Measurements from ENCODE around the gene SUMO3. TPM values are rescaled to one million over a fixed set of nuclear protein-coding genes. Genes with fewer than 3 reads are reported as not detected.

Gene SUMO3
- total and polyA plus RNA-seq, 2 donors (not counting 3 experiments of a cell fraction or from before 2014, with no cell fraction given), result 102 to 123 TPM

DNA sequence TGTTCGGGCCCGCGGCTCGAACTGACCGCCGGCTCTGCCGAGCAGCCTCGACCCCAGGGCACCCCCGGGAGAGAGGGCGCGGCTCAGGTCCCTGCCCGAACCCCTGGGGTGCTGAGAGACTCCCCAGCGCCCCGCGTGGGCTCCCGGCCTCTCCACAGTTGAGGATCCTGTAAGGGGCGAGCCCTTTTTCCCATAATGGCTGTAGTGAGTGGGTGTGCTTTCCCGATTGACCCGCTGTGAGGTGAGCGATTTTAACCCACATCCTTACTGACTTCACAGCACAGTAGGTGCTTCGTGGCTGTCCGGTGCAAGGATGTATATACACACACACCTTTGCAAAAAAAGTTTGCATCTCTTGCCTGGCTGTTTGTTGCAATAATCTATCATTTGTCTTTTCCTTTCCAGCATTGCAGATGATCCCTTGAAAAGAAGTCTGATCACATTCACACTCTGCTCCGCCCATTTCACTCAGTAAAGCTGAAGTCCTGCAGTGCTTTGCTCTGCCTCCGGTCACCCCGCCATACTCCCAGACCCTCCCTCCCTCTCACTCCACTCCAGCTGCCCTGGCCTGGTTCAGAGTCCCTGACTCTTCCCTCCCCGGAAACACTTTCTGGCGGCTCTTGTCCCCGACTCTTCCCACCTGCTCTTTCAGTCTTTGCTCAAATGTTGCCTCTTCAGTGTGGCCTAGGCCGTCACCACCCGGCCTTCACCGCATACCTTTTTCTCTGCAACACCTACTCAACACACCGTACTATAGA lies 15.3 kb downstream of the SUMO3 start:
- no peaks in the 10 kb centered on the region for H3K9me3 ChIP-seq (replicated peaks; ENCODE audit: control insufficient read depth, insufficient read depth, low read length)
- no peak for DNase-seq (ENCODE audit: low read depth, low spot score)
- peaks cover 2% of the 10 kb centered on the region for H4K20me1 ChIP-seq (replicated peaks; ENCODE audit: control insufficient read depth, extremely low read depth, insufficient read depth, low read length)
- H3K36me3 ChIP-seq (ENCODE audit: control insufficient read depth in 2 of 2, extremely low read depth in 1 of 2, insufficient read depth in 2 of 2, low read length in 2 of 2), result peaks cover 6 to 8% of the 10 kb centered on the region in 2 experiments
- dilution Hi-C loops (cut with MboI; ENCODE audit: extremely low pct_ligation_motif_present, low sequenced_read_pairs) (no loop called here), intact Hi-C loops (cut with micrococcal nuclease) (loop anchor here (1.0 kb wide), 1 partner anchor 15 kb away; no protein-coding TSS in a partner anchor)
- H3K4me2 ChIP-seq (ENCODE audit: insufficient read depth, low read length), result peak overlapping the region; percentile 92
- BruUV-seq (replicated peaks), result TSS peak; percentile 43
- H3K27me3 ChIP-seq (ENCODE audit: control insufficient read depth in 2 of 2, insufficient read depth in 2 of 2, low read length in 2 of 2), result no peaks in the 10 kb centered on the region
- peak overlapping the region; percentile 48 for H3K9ac ChIP-seq (replicated peaks; ENCODE audit: extremely low read depth, insufficient read depth, low read length)
- H2AFZ ChIP-seq (ENCODE audit: low read depth, low read length), result peak overlapping the region; percentile 2
- H3K27ac ChIP-seq (ENCODE audit: insufficient read depth, low read depth, low read length), result no peak overlapping the region
- no peak for FAIRE-seq
- ChIA-PET CTCF (interaction anchor here (0.6 to 3.8 kb wide), 6 partner anchors 9 to 335 kb away, joined by 3 to 62 read pairs (median 4); no protein-coding TSS in a partner anchor), POLR2A (no interaction called here)
- H3K4me3 ChIP-seq (replicated peaks in 1 of 3; ENCODE audit: insufficient read depth in 1 of 3, low read depth in 1 of 3, low read length in 3 of 3), result peak overlapping the region; percentile 57 to 97 (median 94)
- H3K4me1 ChIP-seq (ENCODE audit: control insufficient read depth, extremely low read depth, insufficient read depth, low read length), result peaks cover 20% of the 10 kb centered on the region
- TF ChIP-seq JUN (IDR thresholded peaks at IDR 0.05; ENCODE audit: borderline replicate concordance, insufficient read depth, insufficient read length, low read depth) (no peak), MYC (IDR thresholded peaks at IDR 0.05; ENCODE audit: low read depth, low read length) (no peak), GATA2 (IDR thresholded peaks at IDR 0.05; ENCODE audit: insufficient read depth, insufficient read length, low read depth, low read length) (no peak), EZH2 (IDR thresholded peaks at IDR 0.05; ENCODE audit: borderline replicate concordance, low read depth, low read length, severe bottlenecking) (no peak), POLR2A (IDR thresholded peaks at IDR 0.05; ENCODE audit: low read depth, low read length) (no peak), FOS (IDR thresholded peaks at IDR 0.05; ENCODE audit: borderline replicate concordance, insufficient read depth, low read length) (no peak), POLR2AphosphoS5 (IDR thresholded peaks at IDR 0.05; ENCODE audit: insufficient read depth, low read depth, low read length) (no peak)
- TF ChIP-seq, protein P1, sequence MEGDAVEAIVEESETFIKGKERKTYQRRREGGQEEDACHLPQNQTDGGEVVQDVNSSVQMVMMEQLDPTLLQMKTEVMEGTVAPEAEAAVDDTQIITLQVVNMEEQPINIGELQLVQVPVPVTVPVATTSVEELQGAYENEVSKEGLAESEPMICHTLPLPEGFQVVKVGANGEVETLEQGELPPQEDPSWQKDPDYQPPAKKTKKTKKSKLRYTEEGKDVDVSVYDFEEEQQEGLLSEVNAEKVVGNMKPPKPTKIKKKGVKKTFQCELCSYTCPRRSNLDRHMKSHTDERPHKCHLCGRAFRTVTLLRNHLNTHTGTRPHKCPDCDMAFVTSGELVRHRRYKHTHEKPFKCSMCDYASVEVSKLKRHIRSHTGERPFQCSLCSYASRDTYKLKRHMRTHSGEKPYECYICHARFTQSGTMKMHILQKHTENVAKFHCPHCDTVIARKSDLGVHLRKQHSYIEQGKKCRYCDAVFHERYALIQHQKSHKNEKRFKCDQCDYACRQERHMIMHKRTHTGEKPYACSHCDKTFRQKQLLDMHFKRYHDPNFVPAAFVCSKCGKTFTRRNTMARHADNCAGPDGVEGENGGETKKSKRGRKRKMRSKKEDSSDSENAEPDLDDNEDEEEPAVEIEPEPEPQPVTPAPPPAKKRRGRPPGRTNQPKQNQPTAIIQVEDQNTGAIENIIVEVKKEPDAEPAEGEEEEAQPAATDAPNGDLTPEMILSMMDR (IDR thresholded peaks at IDR 0.05; ENCODE audit: extremely low read depth in 1 of 2, insufficient read depth in 1 of 2, low read depth in 1 of 2, low read length in 2 of 2), result no peak
- TF ChIP-seq, protein P2, sequence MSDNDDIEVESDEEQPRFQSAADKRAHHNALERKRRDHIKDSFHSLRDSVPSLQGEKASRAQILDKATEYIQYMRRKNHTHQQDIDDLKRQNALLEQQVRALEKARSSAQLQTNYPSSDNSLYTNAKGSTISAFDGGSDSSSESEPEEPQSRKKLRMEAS (IDR thresholded peaks at IDR 0.05; ENCODE audit: insufficient read depth, insufficient read length), result no peak
- peaks cover 44% of the 10 kb centered on the region for H3K79me2 ChIP-seq (ENCODE audit: control insufficient read depth, insufficient read depth, low read length)
- no peaks in the 10 kb centered on the region for H3K9me1 ChIP-seq (replicated peaks; ENCODE audit: control insufficient read depth, extremely low read depth, insufficient read depth, low read length)

Data from endothelial cell of umbilical vein (primary cell).